ENCODE results near the gene ABCF3. TPM values are rescaled to one million over a fixed set of nuclear protein-coding genes. Genes with fewer than 3 reads are reported as not detected.

Gene ABCF3
- polyA plus RNA-seq, 1 donor (not counting 4 experiments of a cell fraction or from before 2014, with no cell fraction given) = 39.2 TPM

- Histone ChIP-seq H3K9me1 (ENCODE audit: control insufficient read depth, extremely low read depth, insufficient read depth, low read length) (no peaks in the 10 kb centered on the region), H3K4me2 (ENCODE audit: control insufficient read depth, extremely low read depth, insufficient read depth, low read depth, low read length) (peak overlapping the region; percentile 67), H3K27ac (ENCODE audit: control insufficient read depth, insufficient read depth, low read length) (no peak overlapping the region), H2AFZ (ENCODE audit: control insufficient read depth, low read length) (no peak overlapping the region), H3K4me3 (ENCODE audit: control insufficient read depth in 2 of 3, extremely low read depth in 1 of 3, insufficient read depth in 2 of 3, low read depth in 1 of 3, low read length in 3 of 3) (peak overlapping the region in 1 of 3 experiments; percentile 10), H3K27me3 (ENCODE audit: control insufficient read depth, extremely low read depth, insufficient read depth, low read length) (peaks cover 59% of the 10 kb centered on the region), H3K79me2 (ENCODE audit: control insufficient read depth, insufficient read depth, low read length) (no peaks in the 10 kb centered on the region), H3K36me3 (ENCODE audit: control insufficient read depth in 2 of 2, extremely low read depth in 1 of 2, insufficient read depth in 2 of 2, low read length in 2 of 2) (no peaks in the 10 kb centered on the region), H4K20me1 (ENCODE audit: control insufficient read depth, extremely low read depth, insufficient read depth, low read length) (no peaks in the 10 kb centered on the region), H3K9me3 (ENCODE audit: control insufficient read depth, low read depth, low read length) (no peaks in the 10 kb centered on the region), H3K4me1 (ENCODE audit: control insufficient read depth, extremely low read depth, insufficient read depth, low read length) (peaks cover 9% of the 10 kb centered on the region), H3K9ac (ENCODE audit: control insufficient read depth, extremely low read depth, insufficient read depth, low read length) (no peak overlapping the region)
- DNase-seq (ENCODE audit: low read depth, low spot score) = no peak
- dilution Hi-C loops (cut with MboI; ENCODE audit: extremely low pct_ligation_motif_present, low sequenced_read_pairs) = no loop called here
- no peak for FAIRE-seq
- TF ChIP-seq CTCF (optimal IDR thresholded peaks at IDR 0.05 in 1 of 3, IDR thresholded peaks at IDR 0.05 in 1 of 3, conservative IDR thresholded peaks at IDR 0.05 in 1 of 3; ENCODE audit: extremely low read depth in 1 of 3, insufficient read depth in 2 of 3, low read length in 3 of 3) (no peak), EZH2 (IDR thresholded peaks at IDR 0.05; ENCODE audit: low read length) (no peak)
Observed at GRCh38 chr3:184230081-184230602, 44.1 kb downstream of the ABCF3 start.

GRCh38 chr3:184230603-184231528 lies 44.9 kb downstream of the ABCF3 start:
- dilution Hi-C loops (cut with MboI; ENCODE audit: extremely low pct_ligation_motif_present, low sequenced_read_pairs) = no loop called here
- H3K4me3 ChIP-seq (ENCODE audit: control insufficient read depth in 2 of 3, extremely low read depth in 1 of 3, insufficient read depth in 2 of 3, low read depth in 1 of 3, low read length in 3 of 3) = peak overlapping the region in 2 of 3 experiments; percentile 10 to 38
- H2AFZ ChIP-seq (ENCODE audit: control insufficient read depth, low read length) = no peak overlapping the region
- H4K20me1 ChIP-seq (ENCODE audit: control insufficient read depth, extremely low read depth, insufficient read depth, low read length) = no peaks in the 10 kb centered on the region
- no peak overlapping the region for H3K27ac ChIP-seq (ENCODE audit: control insufficient read depth, insufficient read depth, low read length)
- TF ChIP-seq CTCF (optimal IDR thresholded peaks at IDR 0.05 in 1 of 3, IDR thresholded peaks at IDR 0.05 in 1 of 3, conservative IDR thresholded peaks at IDR 0.05 in 1 of 3; ENCODE audit: extremely low read depth in 1 of 3, insufficient read depth in 2 of 3, low read length in 3 of 3) (no peak), EZH2 (IDR thresholded peaks at IDR 0.05; ENCODE audit: low read length) (peak; percentile 84)
- peaks cover 9% of the 10 kb centered on the region for H3K4me1 ChIP-seq (ENCODE audit: control insufficient read depth, extremely low read depth, insufficient read depth, low read length)
- H3K9me3 ChIP-seq (ENCODE audit: control insufficient read depth, low read depth, low read length) = no peaks in the 10 kb centered on the region
- no peaks in the 10 kb centered on the region for H3K79me2 ChIP-seq (ENCODE audit: control insufficient read depth, insufficient read depth, low read length)
- peaks cover 59% of the 10 kb centered on the region for H3K27me3 ChIP-seq (ENCODE audit: control insufficient read depth, extremely low read depth, insufficient read depth, low read length)
- no peak for FAIRE-seq
- no peaks in the 10 kb centered on the region for H3K9me1 ChIP-seq (ENCODE audit: control insufficient read depth, extremely low read depth, insufficient read depth, low read length)
- no peaks in the 10 kb centered on the region for H3K36me3 ChIP-seq (ENCODE audit: control insufficient read depth in 2 of 2, extremely low read depth in 1 of 2, insufficient read depth in 2 of 2, low read length in 2 of 2)
- peak overlapping the region; percentile 32 for H3K4me2 ChIP-seq (ENCODE audit: control insufficient read depth, extremely low read depth, insufficient read depth, low read depth, low read length)
- no peak overlapping the region for H3K9ac ChIP-seq (ENCODE audit: control insufficient read depth, extremely low read depth, insufficient read depth, low read length)
- no peak for DNase-seq (ENCODE audit: low read depth, low spot score)
